ENCODE measurements around the gene SNX8.
"Not testable (repeated sequence)": the region's sequence is repeated elsewhere in the genome, so short reads cannot be mapped to it uniquely, and the experiment has no call there.

Gene SNX8, protein sequence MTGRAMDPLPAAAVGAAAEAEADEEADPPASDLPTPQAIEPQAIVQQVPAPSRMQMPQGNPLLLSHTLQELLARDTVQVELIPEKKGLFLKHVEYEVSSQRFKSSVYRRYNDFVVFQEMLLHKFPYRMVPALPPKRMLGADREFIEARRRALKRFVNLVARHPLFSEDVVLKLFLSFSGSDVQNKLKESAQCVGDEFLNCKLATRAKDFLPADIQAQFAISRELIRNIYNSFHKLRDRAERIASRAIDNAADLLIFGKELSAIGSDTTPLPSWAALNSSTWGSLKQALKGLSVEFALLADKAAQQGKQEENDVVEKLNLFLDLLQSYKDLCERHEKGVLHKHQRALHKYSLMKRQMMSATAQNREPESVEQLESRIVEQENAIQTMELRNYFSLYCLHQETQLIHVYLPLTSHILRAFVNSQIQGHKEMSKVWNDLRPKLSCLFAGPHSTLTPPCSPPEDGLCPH

DNA sequence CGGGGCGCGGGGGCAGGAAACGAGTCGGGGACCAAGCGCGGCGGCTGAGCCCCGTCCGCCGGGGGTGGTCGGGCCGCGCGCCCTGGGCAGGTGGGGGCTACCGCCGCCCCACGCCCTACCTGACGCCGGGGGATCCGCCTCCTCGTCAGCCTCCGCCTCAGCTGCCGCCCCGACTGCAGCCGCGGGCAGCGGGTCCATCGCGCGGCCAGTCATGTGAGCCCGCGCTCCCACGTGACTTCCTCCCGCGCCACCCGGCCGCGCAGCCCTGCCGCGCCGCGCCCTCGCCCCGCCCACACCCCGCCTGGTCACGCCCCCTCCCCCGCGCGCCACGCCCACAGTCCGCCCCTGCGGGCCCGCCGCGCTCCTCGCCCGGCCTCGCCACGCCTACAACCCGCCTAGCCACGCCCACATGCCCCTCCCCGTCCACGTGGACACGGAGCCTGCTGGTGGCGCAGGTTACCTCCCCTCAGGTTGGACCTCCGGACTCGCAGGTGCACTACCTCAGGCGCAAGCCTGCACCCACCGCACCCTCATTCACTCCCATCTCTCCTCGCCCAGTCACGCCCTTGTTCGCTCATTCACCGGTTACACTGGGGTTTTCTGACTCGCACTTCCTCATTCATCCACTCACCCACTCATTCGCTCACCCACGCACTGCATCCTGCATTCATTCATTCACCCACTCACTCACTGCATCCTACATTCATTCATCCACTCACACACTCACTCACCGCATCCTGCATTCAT is at the start of gene SNX8:
TSS of gene SNX8 (minus strand) at position 233 of the 747 bp plus-strand sequence. CDS start at position 213, 20 bp downstream.
- peak; percentile 98 for DNase-seq (ENCODE audit: low spot score)

DNA sequence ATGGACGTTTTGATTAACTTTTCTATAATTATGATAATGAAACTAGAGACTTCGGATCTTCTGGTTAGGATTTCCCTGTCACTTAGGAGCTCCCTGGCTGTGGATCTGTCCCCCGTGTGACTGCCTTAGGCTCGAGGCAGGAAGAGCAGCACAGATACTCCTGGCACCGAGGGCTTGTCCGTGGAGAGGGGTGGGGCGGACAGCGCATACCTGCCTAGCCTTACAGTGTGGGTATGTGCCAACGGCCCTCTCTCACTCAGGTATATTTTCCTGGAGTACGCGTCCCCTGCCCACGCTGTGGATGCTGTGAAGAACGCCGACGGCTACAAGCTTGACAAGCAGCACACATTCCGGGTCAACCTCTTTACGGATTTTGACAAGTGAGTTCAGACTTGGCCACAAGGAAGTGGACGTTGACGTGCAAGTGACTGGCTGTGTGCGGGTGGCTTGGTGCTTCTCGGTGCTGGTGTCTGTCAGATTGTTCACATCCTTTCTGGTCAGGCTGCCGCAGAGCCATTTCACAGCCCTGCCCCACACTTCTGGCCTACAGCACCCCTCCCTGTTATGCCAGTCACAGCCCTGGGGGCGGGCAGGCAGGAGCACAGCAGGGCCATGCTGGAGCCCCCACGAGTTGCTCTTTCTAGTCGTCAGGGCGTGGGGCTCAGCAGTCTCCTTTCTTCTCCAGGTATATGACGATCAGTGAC is 48.3 kb upstream of the SNX8 start:
- DNase-seq (ENCODE audit: low spot score) = no peak

DNA sequence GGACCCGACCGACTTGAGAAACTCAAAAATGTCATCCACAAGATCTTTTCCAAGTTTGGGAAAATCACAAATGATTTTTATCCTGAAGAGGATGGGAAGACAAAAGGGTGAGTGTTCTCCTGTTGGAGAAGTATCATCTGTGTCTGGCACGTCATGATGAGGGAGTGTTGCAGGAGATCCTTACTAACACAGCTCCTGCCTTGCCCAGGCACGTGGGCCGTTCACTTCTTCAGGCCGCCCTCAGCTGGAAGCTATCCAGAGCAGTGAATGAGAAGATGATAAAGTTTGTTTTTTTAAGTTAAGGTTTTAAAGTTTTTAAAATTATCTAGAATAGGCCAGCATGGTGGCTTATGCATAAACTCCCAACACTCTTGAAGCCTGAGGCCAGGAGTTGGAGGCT is 46.6 kb upstream of the SNX8 start:
- DNase-seq (ENCODE audit: low spot score) = no peak

DNA sequence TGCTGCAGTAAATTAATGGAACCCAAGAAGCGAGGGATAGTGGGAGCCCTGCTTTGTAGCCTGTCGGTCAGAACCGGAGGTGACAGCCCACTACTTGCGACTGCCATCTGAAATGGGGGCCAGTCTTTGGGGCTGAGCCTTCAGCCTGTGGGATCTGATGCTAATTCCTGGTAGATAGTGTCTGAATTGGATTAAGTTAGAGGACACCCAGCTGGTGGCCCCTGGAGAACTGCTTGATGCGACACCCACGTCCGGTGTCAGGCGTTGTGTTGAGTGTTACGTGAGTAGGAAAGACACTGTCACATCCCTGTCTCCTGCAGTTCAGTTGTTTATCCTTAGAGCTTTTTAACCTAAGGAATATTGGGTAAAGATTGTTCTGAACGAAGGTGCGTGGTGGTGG is 45.4 kb upstream of the SNX8 start:
- DNase-seq (ENCODE audit: low spot score) = no peak

DNA sequence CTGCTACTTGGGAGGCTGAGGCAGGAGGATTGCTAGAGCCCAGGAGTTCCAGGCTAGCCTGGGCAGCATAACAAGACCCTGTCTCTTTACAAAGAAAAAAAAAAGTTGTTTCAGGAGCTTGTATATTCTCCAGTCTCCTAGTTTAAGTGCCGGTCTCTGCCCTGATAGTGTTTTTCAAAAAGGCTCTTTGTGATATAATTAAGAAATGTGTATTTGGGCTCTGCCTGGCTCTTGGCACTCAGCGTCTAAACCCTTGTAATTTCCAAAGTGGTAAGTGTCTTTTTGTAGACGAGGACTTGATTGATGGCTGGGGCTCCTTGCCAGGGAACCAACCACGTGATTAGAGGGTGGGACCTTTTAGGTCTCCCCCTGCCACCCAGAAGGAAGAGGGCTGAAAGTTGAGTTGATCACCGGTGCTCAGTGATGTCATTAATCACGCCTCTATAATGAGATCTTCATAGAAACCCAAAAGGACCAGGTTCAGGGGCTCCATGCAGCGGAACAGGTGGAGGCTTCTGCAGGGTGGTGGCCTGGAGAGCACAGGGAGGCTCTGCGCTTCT is 44.8 kb upstream of the SNX8 start:
- no peak for DNase-seq (ENCODE audit: low spot score)

DNA sequence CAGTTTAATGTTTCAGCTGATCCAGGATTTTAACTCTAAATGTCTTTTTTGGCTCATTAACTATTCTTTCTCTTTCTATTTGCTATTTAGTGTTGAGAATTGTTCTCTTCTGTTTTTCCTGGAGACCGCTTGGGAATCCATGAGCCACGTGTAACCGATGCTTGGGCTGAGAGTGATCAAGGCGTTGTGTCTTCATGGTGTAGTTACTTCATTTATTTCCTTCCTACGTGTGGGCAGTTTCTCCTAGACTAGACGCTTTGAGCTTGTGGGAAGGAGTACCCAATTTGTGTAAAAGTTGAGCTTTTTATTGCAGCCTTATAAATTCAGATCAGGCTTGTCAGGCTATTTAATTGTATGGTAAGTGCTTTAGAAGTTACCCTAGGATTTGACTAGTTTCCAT is 43.3 kb upstream of the SNX8 start:
- no peak for DNase-seq (ENCODE audit: low spot score)

DNA sequence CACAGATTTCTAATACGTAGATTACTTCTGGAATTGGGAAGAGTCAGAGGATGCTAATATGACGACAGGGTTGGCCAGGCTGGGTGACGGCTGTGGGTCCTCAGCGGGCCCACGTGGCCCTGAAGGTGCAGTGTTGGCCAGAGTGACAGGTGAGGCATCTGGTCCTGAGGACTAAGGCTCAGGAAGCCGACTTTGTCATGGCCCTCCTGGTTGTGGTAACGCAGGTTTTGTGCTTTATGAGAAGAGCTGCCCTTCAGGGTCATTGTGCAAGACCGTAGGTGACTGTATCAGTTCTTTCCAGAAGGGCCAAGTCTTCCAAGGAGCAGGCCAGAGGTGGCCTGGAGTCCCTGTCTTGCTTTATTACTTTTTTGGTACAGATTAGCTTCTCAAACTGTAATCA is 42.9 kb upstream of the SNX8 start:
- no peak for DNase-seq (ENCODE audit: low spot score)

DNA sequence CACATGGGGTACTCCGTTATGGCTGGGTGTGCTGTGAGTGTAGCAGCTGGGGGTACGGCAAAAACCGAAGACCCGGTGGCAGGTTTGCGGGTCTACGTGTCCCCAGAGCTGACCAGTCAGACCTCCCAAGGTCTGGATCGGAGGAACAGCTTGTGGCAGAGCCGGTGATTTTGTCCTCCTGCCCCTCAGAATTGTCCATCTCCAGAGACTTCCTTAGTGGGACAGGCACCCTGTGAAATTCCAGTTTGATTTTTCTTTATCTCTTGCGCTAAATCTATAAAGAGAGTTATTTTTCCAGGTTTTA is 41.4 kb upstream of the SNX8 start:
- no peak for DNase-seq (ENCODE audit: low spot score)

DNA sequence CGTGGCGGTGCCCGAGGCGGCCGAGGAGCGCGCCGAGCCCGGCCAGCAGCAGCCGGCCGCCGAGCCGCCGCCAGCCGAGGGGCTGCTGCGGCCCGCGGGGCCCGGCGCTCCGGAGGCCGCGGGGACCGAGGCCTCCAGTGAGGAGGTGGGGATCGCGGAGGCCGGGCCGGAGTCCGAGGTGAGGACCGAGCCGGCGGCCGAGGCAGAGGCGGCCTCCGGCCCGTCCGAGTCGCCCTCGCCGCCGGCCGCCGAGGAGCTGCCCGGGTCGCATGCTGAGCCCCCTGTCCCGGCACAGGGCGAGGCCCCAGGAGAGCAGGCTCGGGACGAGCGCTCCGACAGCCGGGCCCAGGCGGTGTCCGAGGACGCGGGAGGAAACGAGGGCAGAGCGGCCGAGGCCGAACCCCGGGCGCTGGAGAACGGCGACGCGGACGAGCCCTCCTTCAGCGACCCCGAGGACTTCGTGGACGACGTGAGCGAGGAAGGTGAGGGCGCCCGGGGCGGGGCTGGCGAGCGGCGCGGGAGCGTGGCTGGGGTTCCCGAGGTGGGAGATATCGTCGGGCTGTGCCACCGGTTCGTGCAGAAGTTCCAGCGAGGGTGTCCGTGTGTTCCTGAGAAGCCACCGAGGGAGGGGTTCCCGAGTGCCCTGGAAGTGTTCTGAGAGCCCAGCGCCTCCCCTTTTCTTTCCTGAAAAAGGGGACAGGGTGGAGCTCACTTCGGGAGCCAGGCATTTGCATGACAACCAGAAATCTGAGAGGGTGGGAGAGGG is 40.9 kb upstream of the SNX8 start:
- no peak for DNase-seq (ENCODE audit: low spot score)

DNA sequence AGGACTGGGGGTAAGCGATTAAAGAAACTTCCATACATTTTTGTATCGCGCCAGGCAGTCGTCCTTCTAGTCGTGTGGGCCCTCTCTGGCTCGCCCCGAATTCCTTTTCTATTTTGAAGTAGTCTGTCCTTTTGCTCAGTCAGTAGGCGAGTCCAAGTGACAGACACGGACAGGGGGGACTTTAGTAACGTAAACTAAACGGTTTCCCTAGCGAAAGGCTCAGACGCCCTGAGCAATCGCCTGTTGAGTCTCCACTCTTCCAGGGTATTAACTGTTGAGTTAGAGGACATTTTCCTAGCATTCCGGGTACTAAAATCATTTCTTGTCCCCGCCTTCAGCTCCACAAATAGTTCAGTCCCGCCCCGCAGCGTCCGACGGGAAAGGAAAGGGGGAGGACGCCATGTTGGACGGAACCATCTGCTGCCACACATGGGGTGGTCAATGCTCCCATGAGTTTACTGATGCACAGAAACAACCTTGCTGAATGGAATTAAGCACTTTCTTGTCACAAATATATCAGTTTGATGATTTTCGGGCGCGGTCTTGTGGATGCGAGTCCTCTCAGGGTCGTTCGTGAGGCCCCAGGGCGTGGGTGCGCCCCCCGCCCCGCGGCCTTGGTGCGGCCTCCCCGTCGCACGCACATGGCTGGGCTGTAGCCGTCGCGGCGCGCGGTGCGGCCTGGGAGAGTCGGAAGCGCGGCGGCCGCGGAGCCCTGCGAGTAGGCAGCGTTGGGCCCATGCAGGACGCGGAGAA is 40.1 kb upstream of the SNX8 start, which contains the start of gene EIF3B:
TSS of gene EIF3B (plus strand) at position 642 of the 753 bp plus-strand sequence. CDS start at position 737, 95 bp downstream.
- DNase-seq (ENCODE audit: low spot score) = peak; percentile 94

DNA sequence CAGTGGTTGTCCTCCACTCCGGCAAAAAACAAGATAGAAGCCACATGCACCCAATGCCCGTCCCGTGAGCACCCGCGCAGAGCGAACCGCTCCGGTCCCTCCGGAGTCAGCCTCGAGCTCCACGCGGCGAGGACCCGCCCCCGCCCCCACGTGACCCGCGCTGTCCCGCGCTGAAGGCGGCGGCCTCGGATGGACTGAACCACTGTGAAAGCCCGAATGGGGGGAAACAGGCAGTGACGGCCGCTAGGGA is 39.6 kb upstream of the SNX8 start:
- peak; percentile 96 for DNase-seq (ENCODE audit: low spot score)

DNA sequence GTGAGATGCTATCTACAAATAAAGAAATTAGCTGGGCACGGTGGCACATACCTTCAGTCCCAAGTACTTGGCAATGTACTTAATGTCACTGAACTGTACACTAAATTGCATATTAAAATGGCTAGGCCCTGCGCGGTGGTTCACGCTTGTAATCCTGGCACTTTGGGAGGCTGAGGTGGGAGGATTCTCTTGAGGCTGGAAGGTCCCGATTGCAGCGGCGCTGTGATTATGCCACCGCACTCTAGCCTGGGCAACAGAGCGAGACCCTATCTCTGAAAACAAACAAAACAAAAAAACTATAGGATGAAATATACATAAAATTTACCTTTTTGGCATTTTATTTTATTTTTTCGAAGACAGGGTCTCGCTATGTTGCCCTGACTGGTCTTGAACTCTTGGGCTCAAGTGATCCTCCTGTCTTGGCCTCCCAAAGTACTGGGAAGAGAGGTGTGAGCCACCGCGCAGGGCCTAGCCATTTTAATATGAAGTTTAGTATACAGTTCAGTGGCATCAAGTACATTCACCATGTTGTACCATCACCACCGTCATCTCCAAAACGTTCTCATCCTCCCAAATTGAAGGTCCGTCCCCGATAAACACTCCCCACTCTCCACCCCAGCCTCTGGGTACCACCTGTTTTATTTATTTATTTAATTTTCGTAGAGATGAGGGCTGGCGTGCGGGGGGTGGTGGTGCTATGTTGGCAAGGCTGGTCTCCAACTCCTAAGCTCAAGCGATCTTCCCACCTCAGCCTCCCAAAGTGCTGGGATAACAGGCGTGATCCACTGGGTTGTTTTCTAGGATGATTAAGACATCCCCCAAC is 39.1 kb upstream of the SNX8 start:
- DNase-seq (ENCODE audit: low spot score) = no peak

DNA sequence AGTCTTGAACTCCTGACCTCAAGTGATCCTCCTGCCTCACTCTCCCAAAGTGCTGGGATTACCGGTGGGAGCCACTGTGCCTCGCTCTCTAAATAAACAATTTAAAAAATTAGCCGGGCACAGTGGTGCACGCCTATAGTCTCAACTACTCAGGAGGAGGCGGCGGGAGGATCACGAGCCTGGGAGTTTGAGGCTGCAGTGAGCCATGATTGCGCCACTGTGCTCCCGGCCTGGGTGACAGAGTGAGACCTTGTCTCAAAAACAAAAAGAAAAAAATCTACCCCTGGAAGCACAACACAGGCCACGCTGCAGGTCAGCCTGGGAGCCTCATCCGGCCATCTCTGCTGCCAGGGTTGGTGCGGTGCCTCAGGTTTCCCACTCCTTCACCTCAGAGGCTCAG is 36.6 kb upstream of the SNX8 start:
- DNase-seq (ENCODE audit: low spot score) = no peak

DNA sequence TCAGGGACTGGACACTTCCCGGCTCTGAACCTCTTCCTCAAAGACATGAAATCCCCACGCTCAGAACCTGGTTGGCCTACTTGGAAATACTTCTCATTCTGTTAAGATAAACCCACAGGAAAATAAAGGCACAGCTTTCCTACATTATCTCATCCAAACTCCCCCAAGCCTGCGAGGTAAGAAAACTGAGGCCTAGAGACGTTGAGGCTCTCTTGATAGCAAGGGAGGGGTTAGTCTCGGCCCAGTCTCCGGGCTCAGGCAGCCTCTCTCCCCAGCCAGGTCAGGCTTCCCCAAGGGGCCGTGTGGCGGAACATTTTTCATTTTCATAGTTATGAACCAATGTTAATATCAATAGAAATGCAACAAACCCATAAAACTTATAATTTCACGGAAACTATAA is 35.8 kb upstream of the SNX8 start:
- DNase-seq (ENCODE audit: low spot score) = no peak

DNA sequence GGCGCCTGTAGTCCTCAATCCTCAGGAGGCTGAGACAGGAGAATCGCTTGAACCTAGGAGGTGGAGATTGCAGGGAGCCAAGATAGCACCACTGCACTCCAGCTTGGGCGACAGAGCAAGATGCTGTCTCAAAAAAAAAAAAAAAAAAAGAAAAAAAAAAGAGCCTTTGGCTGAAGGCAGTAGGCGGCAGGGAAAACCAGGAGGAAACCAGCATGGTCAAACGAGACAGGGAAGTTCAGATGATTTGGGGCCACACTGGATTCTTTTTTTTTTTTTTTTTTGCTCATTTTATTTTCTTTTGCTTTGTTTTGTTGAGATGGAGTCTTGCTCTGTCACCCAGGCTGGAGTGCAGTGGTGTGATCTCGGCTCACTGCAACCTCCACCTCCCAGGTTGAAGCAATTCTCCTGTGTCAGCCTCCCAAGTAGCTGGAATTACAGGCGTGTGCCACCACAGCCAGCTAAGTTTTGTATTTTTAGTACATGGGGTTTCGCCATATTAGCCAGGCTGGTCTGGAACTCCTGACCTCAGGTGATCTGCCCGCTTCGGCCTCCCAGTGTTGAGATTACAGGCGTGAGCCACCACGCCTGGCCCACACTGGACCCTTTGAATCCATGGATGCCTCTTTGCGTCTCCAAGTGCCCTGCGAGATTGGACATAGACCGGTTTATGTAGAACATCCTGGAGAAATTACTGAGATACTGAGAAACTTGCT is 33.3 kb upstream of the SNX8 start:
- DNase-seq (ENCODE audit: low spot score) = not testable (repeated sequence)

DNA sequence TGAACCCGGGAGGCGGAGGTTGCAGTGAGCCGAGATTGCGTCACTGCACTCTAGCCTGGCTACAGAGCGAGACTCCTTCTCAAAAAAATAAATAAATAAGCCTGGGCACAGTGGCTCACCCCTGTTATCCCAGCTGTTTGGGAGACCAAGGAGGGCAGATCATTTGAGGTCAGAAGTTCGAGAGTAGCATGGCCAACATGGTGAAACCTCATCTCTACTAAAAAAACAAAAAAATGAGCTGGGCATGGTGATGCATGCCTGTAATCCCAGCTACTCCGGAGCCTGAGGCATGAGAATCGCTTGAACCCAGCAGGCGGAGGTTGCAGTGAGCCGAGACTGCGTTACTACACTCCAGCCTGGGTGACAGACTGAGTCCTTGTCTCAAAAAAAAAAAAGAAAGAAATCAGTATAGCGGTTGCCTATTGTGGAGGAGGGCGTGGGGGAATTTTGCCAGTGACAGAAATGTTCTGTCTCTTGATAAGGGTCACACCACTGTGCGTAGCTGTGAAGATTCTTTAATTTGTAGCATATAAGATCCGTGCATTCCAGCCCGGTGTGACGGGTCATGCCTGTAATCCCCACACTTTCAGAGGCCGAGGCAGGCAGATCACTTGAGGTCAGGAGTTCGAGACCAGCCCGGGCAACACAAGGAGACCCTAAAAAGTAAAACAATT is 22.5 kb upstream of the SNX8 start:
- DNase-seq (ENCODE audit: low spot score) = no peak

DNA sequence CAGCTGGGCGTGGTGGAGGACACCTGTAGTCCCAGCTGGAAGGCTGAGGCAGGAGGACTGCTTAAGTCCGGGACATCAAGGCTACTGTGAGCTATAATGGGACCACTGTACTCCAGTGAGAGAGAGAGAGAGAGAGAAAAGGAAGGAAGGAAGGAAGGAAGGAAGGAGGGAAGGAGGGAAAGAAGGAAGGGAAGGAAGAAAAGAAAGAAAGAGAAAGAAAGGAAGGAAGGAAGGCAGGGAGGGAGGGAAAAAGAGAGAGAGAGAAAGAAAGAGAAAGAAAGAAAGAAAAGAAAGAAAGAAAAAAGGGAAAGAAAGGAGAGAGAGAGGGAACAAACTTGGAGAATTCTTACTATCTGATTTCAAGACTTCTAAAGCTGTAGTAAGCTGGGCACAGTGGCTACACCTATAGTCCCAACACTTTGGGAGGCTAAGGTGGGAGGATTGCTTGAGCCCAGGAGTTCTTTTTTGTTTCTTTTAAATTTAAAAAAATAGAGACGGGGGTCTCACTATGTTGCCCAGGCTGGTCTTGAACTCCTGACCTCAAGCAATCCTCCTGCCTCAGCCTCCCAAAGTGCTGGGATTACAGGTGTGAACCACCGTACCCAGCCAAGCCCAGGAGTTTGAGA is 18.5 kb upstream of the SNX8 start:
- DNase-seq (ENCODE audit: low spot score) = not testable (repeated sequence)

DNA sequence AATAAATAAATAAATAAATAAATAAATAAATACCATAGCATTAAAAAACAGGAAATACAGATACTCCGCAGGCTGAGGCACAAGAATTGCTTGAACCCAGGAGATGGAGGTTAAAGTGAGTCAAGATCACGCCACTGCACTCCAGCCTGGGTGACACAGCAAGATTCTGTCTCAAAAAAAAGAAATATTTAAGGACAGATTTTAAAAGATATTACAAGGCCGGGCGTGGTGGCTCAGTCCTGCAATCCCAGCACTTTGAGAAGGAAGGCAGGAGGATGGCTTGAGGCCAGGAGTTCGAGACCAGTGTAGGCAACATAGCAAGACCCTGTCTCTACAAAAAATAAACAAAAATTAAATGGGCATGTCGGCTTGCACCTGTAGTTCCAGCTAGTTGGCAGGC is 17.5 kb upstream of the SNX8 start:
- DNase-seq (ENCODE audit: low spot score) = no peak

DNA sequence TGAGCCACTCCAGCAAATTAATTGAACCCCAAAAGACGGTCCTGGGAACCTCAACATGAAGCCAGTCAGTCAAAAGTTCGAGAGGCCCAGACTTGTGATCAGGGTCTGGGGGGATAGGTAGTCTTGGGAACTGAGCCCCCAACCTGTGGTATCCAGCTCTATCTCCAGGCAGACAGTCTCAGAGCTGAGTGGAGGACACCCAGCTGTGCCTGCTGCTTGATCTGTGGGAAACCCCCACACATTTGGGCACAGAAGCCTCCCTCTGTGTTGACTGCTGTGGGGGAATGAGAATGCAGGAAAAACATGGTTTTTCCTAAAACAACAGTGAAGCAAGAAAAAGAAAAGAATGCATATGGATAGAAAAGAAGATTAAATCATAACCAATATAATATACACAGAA is 16.3 kb upstream of the SNX8 start:
- DNase-seq (ENCODE audit: low spot score) = no peak

Data from HuH-7 (cell line).